HL-60 (cell line): ENCODE data around the gene NMBR.

Experiments used
- GABPA ChIP-seq: IDR thresholded peaks from 2 replicates; pipeline ENCODE4 v1.6.1; 2012; ENCODE audit warnings: low read depth
- POLR2AphosphoS5 ChIP-seq: IDR thresholded peaks from 2 replicates; pipeline ENCODE4 v1.6.1; 2012; ENCODE audit warnings: low read depth
- TF ChIP-seq, protein P1 (sequence below): IDR thresholded peaks from one replicate; pipeline ENCODE4 v1.5.1; 2011; ENCODE audit warnings: low read length, control low read depth, inconsistent platforms; ENCODE audit not compliant: insufficient read depth
- TF ChIP-seq, protein P2 (sequence below): IDR thresholded peaks from 2 replicates; pipeline ENCODE4 v1.6.1; 2012; ENCODE audit warnings: low read depth; ENCODE audit not compliant: insufficient replicate concordance

DNA sequence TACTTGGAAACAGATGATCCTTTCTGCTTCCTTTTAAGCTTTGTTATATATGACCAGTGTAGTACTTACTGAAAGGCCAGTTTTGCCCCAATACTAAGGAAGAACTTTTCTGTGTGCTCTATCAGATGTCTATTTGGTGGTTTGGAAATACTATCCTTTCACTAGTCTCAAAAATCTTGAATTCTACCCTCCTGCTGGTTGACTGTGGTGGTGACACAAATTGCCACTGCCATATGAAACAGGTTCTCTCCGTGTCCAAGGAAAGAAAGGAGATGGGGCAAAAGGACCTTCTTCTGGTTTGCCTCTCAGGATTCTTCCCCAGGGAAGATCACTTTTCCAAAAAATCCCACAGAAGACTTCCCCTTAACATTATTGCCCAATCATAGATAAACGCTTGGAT lies 8.0 kb downstream of the NMBR start:
- no peak for TF ChIP-seq POLR2AphosphoS5
- TF ChIP-seq, protein P1, sequence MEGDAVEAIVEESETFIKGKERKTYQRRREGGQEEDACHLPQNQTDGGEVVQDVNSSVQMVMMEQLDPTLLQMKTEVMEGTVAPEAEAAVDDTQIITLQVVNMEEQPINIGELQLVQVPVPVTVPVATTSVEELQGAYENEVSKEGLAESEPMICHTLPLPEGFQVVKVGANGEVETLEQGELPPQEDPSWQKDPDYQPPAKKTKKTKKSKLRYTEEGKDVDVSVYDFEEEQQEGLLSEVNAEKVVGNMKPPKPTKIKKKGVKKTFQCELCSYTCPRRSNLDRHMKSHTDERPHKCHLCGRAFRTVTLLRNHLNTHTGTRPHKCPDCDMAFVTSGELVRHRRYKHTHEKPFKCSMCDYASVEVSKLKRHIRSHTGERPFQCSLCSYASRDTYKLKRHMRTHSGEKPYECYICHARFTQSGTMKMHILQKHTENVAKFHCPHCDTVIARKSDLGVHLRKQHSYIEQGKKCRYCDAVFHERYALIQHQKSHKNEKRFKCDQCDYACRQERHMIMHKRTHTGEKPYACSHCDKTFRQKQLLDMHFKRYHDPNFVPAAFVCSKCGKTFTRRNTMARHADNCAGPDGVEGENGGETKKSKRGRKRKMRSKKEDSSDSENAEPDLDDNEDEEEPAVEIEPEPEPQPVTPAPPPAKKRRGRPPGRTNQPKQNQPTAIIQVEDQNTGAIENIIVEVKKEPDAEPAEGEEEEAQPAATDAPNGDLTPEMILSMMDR = no peak
- TF ChIP-seq, protein P2, sequence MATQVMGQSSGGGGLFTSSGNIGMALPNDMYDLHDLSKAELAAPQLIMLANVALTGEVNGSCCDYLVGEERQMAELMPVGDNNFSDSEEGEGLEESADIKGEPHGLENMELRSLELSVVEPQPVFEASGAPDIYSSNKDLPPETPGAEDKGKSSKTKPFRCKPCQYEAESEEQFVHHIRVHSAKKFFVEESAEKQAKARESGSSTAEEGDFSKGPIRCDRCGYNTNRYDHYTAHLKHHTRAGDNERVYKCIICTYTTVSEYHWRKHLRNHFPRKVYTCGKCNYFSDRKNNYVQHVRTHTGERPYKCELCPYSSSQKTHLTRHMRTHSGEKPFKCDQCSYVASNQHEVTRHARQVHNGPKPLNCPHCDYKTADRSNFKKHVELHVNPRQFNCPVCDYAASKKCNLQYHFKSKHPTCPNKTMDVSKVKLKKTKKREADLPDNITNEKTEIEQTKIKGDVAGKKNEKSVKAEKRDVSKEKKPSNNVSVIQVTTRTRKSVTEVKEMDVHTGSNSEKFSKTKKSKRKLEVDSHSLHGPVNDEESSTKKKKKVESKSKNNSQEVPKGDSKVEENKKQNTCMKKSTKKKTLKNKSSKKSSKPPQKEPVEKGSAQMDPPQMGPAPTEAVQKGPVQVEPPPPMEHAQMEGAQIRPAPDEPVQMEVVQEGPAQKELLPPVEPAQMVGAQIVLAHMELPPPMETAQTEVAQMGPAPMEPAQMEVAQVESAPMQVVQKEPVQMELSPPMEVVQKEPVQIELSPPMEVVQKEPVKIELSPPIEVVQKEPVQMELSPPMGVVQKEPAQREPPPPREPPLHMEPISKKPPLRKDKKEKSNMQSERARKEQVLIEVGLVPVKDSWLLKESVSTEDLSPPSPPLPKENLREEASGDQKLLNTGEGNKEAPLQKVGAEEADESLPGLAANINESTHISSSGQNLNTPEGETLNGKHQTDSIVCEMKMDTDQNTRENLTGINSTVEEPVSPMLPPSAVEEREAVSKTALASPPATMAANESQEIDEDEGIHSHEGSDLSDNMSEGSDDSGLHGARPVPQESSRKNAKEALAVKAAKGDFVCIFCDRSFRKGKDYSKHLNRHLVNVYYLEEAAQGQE = no peak
- no peak for TF ChIP-seq GABPA
